Cerebellar cortex (tissue), 1 donor: ENCODE results near the gene GNAO1.

Experiments used
- DNase-seq: peaks from one replicate; pipeline ENCODE4 v3.0.0-alpha.2; 2015; ENCODE audit warnings: low spot score

Gene GNAO1

DNA sequence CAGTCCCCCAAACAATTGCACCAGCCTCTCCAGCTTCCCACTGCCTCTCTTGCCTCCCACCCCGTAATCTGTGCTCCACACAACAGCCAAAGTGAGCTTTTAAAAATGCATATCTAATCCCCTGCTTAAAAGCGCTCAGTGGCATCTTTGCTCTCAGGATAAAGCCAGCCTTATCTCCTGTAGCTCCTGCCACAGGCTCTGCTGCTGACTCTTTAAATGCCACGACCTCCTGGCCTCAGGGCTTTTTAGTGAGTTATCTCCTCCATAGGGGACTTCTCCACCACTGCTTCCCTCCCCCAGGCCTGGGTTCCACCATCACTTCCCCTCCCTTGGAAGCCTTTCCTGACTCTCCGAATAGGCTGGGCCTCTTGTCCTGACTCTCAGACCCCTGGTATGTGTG, 98.6 kb downstream of the GNAO1 start:
- no peak for DNase-seq

DNA sequence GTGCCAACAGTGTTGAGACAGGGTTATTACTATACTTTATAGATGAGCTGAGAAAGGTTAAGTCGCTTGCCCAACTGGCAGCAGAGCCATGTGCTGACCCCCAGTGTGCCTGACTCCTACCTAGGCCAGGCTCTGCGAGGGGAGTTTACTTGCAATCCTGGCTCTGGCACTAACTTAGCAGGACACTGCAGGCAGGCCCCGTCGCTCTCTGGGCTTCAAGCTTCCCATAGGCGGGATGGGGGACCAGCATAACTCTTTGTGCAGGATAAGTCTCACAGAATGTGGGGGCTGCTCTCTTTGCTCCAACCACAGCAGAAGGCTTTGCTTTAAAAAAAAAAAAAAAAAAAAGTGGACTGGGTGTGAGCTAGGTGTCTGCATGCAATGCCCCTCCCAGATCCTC, 102.7 kb downstream of the GNAO1 start:
- no peak for DNase-seq

GRCh38 chr16:56294579-56294978, 103.3 kb downstream of the GNAO1 start:
- DNase-seq: no peak

- no peak for DNase-seq
These were observed 103.9 kb downstream of the GNAO1 start for GRCh38 chr16:56295059-56295665.

DNA sequence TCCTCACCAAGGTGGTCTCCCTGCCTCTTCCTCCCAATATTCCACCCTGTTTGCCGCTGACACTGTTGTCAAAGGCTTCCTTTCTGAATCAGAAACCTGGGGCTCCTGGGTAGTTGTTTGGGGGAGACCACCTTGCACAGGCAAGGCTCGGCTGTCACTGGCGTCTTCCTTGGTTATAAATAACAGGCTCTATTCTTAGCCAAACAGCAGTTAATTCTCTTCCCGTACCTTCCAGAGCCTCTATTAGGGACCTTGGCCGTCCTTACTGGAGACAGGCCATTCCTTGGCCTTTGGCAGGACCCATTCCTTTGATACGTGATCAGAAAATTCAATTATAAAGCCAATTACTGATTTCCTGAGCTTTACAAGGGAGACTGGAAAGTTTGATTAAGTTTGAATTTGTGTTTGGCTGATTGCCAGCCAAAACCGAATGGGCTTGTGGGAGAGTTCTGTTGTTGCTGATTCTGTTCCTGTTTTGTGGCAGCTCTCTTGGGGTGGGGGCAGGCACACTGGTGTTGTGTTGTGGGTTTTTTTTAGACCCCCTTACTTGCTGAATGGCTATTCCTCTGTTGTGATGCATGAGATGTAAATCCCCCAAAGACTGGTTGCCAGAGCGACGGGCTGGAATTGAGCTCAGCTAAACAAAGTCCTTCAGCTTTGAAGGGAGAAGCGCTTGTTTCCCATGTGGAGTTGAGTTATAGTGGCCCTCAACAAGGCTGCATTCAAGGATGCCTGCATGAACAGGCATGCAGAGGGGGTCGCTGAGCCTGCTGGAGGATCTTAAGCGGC, 104.6 kb downstream of the GNAO1 start:
- no peak for DNase-seq

- DNase-seq: no peak
These were observed 106.4 kb downstream of the GNAO1 start for GRCh38 chr16:56297684-56298083.

DNA sequence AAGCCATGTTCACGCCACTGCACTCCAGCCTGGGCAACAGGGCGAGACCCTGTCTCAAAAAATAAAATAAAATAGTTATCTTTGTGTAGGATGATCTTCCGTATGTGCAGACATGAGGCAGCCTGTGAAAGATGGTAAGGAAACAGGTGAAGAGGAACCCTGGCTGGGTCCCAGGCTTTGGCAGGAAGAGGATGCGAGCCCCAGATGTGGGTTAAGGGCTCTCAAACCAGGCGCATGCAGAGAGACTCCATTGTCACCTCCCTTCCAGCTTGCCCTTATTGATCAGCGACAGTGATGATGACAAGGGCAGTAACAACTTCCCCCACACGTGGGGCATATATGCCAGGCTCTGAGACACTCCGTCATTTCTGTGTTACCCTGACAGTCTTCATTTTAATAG, 106.8 kb downstream of the GNAO1 start:
- no peak for DNase-seq

DNA sequence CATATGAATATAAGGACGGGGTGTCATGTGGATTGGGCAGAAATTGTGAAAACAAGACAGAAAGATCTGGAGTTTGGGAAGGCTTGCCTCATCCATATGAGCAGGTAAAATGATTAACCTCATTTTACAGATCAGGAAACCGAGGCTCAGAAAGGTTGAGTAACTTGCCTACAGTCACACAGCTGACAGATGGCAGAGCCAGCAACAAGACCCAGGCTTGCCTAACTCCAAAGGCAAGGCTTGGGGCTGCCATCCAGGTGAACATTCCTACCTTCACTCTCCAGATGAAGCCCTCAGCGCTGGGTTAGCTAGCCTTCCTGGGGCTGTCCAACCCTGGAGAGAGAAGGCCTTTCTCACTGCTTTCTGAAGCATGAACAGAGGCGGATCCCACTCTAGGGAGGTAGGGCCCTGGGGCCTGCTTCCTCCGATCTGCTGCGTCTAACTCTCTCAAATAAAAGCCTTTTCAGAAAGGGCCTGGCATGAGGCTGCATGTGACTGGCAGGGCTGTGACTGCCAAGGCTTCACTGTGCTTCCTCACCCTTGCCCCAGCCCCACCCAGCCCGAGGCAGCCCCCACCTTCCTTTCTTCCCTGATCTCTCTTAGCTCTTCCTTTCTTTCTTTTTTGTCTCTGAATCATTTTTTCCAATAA, 107.8 kb downstream of the GNAO1 start:
- peak; percentile 45 for DNase-seq

DNA sequence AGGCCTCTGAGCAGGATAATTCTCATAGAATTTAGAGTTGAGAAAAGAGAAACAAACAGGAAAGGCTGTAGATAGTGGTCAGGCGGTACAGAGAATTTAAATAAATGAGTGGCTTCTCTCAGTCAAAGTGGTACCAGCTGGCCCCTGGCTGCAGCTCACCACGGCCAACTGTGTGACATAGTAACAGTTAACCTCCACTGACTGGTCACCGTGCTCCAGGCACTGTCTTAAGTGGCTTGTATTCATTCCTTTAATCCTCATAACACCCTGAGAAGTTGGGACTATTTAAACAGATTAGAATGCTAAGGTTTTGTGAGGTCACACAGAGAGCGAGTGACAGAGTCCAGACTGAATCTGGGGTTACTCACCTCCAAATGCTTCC, 108.9 kb downstream of the GNAO1 start:
- DNase-seq: peak; percentile 42

- no peak for DNase-seq
These were observed 109.9 kb downstream of the GNAO1 start for GRCh38 chr16:56300891-56301850.

- no peak for DNase-seq
These were observed 111.2 kb downstream of the GNAO1 start for GRCh38 chr16:56302506-56302905.

DNA sequence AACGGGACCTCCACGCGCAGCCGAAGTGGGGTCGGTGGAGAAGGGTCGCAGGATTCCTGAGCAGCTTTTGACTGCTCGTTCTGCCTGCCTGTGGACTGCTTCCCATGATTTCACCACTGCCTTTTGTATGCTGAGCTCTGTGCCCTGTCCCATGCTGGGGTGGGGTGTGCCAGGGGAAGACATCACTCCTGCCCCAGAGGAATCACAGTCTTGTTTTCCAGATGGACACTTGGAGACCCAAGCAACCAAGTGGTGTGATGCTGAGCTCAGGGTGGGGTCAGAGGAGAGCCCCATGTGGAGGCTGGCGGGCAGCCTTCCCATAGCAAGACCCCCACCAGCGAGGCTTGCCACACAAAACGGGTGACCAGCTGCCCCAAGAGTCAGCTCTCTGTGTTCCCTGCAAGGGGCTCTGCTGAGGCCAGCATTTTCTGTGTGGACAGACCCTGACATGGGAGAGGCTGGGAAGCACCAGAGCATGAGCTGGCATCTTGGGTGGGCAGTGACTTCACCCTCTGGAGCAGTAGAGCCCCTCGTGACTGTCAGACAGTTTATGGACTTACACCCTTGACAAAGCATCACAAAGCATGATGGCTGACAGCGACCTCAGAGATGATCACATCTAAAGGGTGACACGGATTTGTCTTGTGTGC, 111.9 kb downstream of the GNAO1 start:
- no peak for DNase-seq

DNA sequence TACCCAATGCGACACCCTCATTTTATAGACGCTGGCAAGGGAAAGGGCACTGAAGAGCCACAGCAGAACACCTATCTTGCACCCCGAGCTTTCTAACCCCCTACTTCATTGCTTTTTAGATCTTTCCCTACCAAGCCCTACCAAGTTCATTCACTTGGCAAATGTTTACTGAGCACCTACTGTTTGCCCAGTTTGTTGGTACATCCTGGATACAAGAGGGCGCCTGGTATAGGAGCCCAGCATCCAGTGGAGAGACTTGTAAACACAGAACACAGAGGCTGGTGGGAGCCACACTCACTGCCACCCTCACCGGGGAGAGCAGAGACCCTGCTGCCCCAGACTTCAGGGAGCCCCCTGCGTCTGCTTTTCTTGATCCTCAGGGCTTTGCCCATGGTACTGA, 112.6 kb downstream of the GNAO1 start:
- DNase-seq: no peak

DNA sequence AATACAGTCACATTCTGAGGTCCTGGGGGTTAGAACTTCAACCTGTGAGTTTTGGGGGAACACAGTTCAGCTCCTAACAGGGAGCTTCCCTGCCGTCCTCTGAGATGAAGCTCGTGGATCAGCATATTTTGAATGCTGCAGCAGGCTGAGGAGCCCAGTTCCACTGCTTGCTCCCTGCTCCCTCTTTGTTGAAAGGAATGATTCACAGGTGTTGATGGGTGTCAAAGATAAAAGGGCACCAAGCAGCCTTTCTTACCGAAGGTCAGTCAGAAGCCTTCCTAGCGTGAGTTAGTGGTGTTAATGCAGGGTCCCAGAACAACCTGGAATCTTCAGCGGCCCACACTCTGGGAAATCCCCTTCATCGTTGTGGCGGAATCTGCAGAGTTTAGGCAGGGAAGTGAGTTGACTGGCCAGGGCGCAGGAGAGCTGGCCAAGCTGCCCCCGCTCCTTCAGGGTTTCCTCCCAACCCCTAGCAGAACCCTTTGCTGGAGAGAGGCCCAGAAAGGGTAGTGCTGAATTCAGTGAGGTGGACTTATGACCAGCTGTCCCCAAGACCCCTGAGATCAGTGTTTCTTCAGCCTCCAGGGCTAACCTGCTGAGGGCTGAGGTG, 114.8 kb downstream of the GNAO1 start:
- DNase-seq: no peak

DNA sequence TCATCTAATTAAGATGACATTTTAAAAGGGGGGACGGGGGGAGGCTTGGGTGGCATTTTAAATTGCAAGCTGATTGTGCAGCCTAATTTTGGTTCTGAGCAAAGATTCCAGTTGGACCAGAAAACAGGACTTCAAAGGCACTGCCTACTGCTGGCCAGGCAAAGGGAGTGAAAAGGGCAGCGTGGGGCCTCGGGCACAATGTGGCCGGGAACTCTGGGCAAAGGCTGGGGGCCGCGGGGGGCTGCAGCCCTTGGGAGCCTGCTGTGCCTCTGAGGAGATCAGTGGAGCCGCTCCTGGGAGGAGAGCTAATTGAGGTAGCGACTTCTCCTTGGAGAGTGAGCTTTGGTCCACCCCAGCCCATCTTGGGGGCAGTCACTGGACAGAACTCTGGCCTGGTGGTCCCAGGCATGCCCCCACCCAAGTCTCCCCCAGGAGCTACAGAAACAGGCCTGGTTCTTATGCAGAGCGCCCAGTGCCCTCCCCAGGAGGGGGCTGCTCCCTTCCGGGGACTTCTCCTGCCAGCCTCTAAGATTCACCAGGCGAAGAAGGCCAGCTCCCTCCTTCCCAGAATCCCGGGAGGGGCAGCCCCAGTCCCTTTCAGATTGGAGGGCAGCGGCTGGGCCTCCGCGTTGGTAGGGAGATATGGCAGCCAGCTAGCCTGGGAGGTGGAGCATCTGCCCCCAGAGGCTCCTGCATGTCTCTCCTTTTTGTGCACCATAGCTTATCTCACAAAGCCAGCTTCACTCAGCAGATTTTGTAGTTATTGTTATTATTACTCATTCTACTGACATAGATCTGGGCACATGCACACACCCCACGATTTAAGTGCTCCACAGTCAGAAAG, 115.6 kb downstream of the GNAO1 start:
- DNase-seq: no peak

DNA sequence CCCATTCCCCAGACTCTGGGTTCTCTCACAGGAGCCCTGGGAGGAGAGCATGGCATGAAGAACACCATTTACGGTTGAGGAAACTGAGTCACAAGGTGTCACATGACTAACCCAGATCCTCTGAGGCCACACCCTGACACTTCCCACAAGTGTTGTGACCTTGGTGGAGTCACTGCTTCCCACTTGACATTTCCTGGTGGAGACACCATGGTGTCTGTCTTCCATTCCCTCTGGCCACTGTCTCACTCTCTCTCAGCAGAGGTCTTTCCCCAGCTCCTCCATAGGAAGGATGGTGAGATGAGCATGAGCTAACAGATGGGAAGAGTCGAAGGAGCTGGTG, 116.2 kb downstream of the GNAO1 start:
- DNase-seq: no peak

- DNase-seq: no peak
These were observed 117.7 kb downstream of the GNAO1 start for GRCh38 chr16:56309008-56309407.

DNA sequence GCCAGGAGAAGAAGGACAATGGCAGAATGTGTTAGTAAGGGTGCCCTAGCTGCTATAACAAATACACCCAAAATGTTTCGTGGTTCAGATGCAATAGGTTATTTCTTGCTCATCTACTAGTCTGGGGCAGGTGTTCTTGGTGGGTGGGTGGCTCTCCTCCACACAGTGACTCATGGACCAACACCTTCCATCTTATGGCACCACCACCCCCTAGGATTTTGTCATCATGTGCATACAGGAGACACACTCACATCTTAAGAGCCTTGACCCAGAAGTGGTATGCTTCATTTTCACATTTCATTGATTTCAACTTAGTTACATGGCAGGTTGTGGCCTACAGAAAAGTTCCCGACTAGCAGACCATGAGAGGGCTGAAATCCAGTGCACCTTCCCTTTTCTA, 119.4 kb downstream of the GNAO1 start:
- DNase-seq: no peak

GRCh38 chr16:56311208-56312027, 120.1 kb downstream of the GNAO1 start:
- no peak for DNase-seq

GRCh38 chr16:56312028-56312300, 120.7 kb downstream of the GNAO1 start:
- DNase-seq: no peak
